ENCODE results near the gene IL1A.

GRCh38 chr2:112749755-112750559, 34.3 kb downstream of the IL1A start:
- no peak for TF ChIP-seq POLR2AphosphoS5 (IDR thresholded peaks at IDR 0.05; ENCODE audit: low read depth, low read length)
- peak; percentile 98 for TF ChIP-seq CTCF (IDR thresholded peaks at IDR 0.05)
- no peak for TF ChIP-seq ELF1 (IDR thresholded peaks at IDR 0.05)
- TF ChIP-seq PBX3 (IDR thresholded peaks at IDR 0.05) = no peak
- TF ChIP-seq RCOR1 (IDR thresholded peaks at IDR 0.05; ENCODE audit: low read length) = 0 out of 2 replicates have a peak, but pooled peaks have one; percentile 43
- no peak for TF ChIP-seq YY1 (IDR thresholded peaks at IDR 0.05; ENCODE audit: low read depth)
- TF ChIP-seq SMC3 (IDR thresholded peaks at IDR 0.05; ENCODE audit: low read depth, low read length) = peak; percentile 89
- TF ChIP-seq MXI1 (IDR thresholded peaks at IDR 0.05; ENCODE audit: low read depth, low read length) = no peak
- no peak for TF ChIP-seq RFX5 (IDR thresholded peaks at IDR 0.05; ENCODE audit: low read length)
- peak; percentile 76 for TF ChIP-seq RAD21 (IDR thresholded peaks at IDR 0.05; ENCODE audit: low read length)
- TF ChIP-seq MAX (IDR thresholded peaks at IDR 0.05; ENCODE audit: low read depth) = no peak
